IMR-90 (cell line): ENCODE measurements around the gene HOXB7. TPM values are rescaled to one million over a fixed set of nuclear protein-coding genes. Genes with fewer than 3 reads are reported as not detected.

Experiments used
- ATAC-seq: fragments of 200-7000 bp; cut with Tn5 transposase; 2 replicates; pipeline ENCODE4 v1.9.1; 2020; ENCODE audit warnings: low read depth, mild to moderate bottlenecking, moderate library complexity
- BruUV-seq: library from RNA; stranded (reverse); fragments of 400-500 nt; replicated peaks from 2 replicates; lab custom pipeline; 2021; lab: Mats Ljungman, UMichigan
- CTCF ChIA-PET: fragments of 300-600 bp; formaldehyde crosslinking; extraction: SDS; loops from one replicate; lab custom pipeline; 2021; ENCODE audit warnings: antibody characterized with exemption; lab: Yijun Ruan, JAX
- POLR2A ChIA-PET: fragments of 300-600 bp; sonication (Branson Sonifier 250); formaldehyde crosslinking; loops from one replicate; lab custom pipeline; 2022; ENCODE audit warnings: antibody characterized with exemption; ENCODE audit not compliant: unreplicated experiment; lab: Charles Lee
- DNase-seq: peaks from one replicate; pipeline ENCODE4 v3.0.0; 2013
- H2AFZ ChIP-seq: replicated peaks from 2 replicates; pipeline ENCODE3; 2013; ENCODE audit warnings: low read length, mild to moderate bottlenecking; ENCODE audit not compliant: poor library complexity
- H2AK5ac ChIP-seq: 2 replicates; pipeline ENCODE4 v1.6.1; 2013; ENCODE audit warnings: low read depth, low read length, inconsistent platforms
- H2AK9ac ChIP-seq: replicated peaks from 2 replicates; pipeline ENCODE3; 2013; ENCODE audit warnings: mild to moderate bottlenecking, low read depth, low read length, moderate library complexity; ENCODE audit not compliant: poor library complexity
- H2BK120ac ChIP-seq: 2 replicates; pipeline ENCODE4 v1.6.1; 2013; ENCODE audit warnings: low read depth, low read length, inconsistent platforms
- H2BK15ac ChIP-seq: 3 replicates; pipeline ENCODE4 v1.6.1; 2013; ENCODE audit warnings: low read depth, low read length, inconsistent platforms
- H2BK20ac ChIP-seq: 2 replicates; pipeline ENCODE4 v1.6.1; 2013; ENCODE audit warnings: low read depth, mild to moderate bottlenecking, inconsistent platforms, low read length, moderate library complexity
- H2BK5ac ChIP-seq: 2 replicates; pipeline ENCODE4 v1.6.1; 2013; ENCODE audit warnings: mild to moderate bottlenecking, low read depth, low read length, inconsistent platforms; ENCODE audit not compliant: poor library complexity, severe bottlenecking
- H3K14ac ChIP-seq: replicated peaks from 2 replicates; pipeline ENCODE4 v1.6.1; 2013; ENCODE audit warnings: low read depth, low read length, inconsistent platforms
- H3K18ac ChIP-seq: 2 replicates; pipeline ENCODE4 v1.6.1; 2013; ENCODE audit warnings: low read depth, low read length, control low read depth
- H3K23ac ChIP-seq: 2 replicates; pipeline ENCODE4 v1.6.1; 2013; ENCODE audit warnings: low read depth, low read length, inconsistent platforms
- H3K27ac ChIP-seq: 2 replicates; pipeline ENCODE4 v1.5.1; 2013; ENCODE audit warnings: mild to moderate bottlenecking, control low read depth, low read length; ENCODE audit not compliant: insufficient read depth
- H3K27me3 ChIP-seq: 2 replicates; pipeline ENCODE4 v1.6.1; 2013; ENCODE audit warnings: low read length; ENCODE audit not compliant: control insufficient read depth, insufficient read depth
- H3K36me3 ChIP-seq: 2 replicates; pipeline ENCODE4 v1.6.1; 2013; ENCODE audit warnings: low read length, mixed read lengths; ENCODE audit not compliant: control insufficient read depth, insufficient read depth
- H3K4ac ChIP-seq: 2 replicates; pipeline ENCODE4 v1.6.1; 2013; ENCODE audit warnings: low read depth, low read length, inconsistent platforms
- H3K4me1 ChIP-seq: 2 replicates; pipeline ENCODE4 v1.6.1; 2013; ENCODE audit warnings: low read length, mixed read lengths; ENCODE audit not compliant: control insufficient read depth, insufficient read depth
- H3K4me2 ChIP-seq: 2 replicates; pipeline ENCODE4 v1.6.1; 2013; ENCODE audit warnings: low read depth, mild to moderate bottlenecking, control low read depth, low read length, moderate library complexity
- H3K4me3 ChIP-seq: 2 replicates; pipeline ENCODE4 v1.5.1; 2013; ENCODE audit warnings: low read depth, mild to moderate bottlenecking, control low read depth, low read length, moderate library complexity; ENCODE audit not compliant: insufficient read depth
- H3K56ac ChIP-seq: 2 replicates; pipeline ENCODE4 v1.6.1; 2013; ENCODE audit warnings: low read length, inconsistent platforms; ENCODE audit not compliant: insufficient read depth; ENCODE audit errors: extremely low read depth
- H3K79me1 ChIP-seq, 2 experiments: 2 replicates each; pipeline ENCODE4 v1.6.1; 2013; ENCODE audit warnings: low read length in 2 of 2, inconsistent platforms in 1 of 2, low read depth in 1 of 2
- H3K9ac ChIP-seq: 2 replicates; pipeline ENCODE4 v1.6.1; 2013; ENCODE audit warnings: low read depth, low read length, control low read depth
- H3K9me1 ChIP-seq: 2 replicates; pipeline ENCODE4 v1.6.1; 2013; ENCODE audit warnings: low read length, inconsistent platforms; ENCODE audit not compliant: insufficient read depth
- H3K9me3 ChIP-seq: 2 replicates; pipeline ENCODE4 v1.6.1; 2013; ENCODE audit warnings: low read length; ENCODE audit not compliant: control insufficient read depth, insufficient read depth
- H4K20me1 ChIP-seq: 2 replicates; pipeline ENCODE4 v1.6.1; 2013; ENCODE audit warnings: low read length, inconsistent platforms; ENCODE audit not compliant: insufficient read depth
- H4K5ac ChIP-seq: 2 replicates; pipeline ENCODE4 v1.6.1; 2013; ENCODE audit warnings: mild to moderate bottlenecking, low read depth, low read length, control low read depth
- H4K8ac ChIP-seq, 2 experiments: 2 replicates each; pipeline ENCODE4 v1.6.1; 2013; ENCODE audit warnings: low read depth in 2 of 2, low read length in 2 of 2, control low read depth in 1 of 2, inconsistent platforms in 1 of 2
- H4K91ac ChIP-seq: 2 replicates; pipeline ENCODE4 v1.6.1; 2013; ENCODE audit warnings: low read depth, low read length, inconsistent platforms; ENCODE audit not compliant: insufficient read depth
- CEBPB ChIP-seq: IDR thresholded peaks from 2 replicates; pipeline ENCODE4 v1.6.1; 2012; ENCODE audit warnings: low read depth, low read length, improper control_type of control experiment
- USF2 ChIP-seq: fragments of 150-350 bp; IDR thresholded peaks from 2 replicates; pipeline ENCODE4 v1.6.1; 2017; ENCODE audit warnings: mild to moderate bottlenecking, antibody characterized with exemption, low read length, low read depth
- WGBS, 2 experiments: methylation state at CpG; one replicate each; pipeline versions ENCODE4 v1.1.5 to v1.1.7; 2013; ENCODE audit warnings: missing lambda C conversion rate in 2 of 2; ENCODE audit not compliant: insufficient read length in 1 of 2; ENCODE audit errors: extremely low coverage in 2 of 2; 5-methylcytosine and 5-hydroxymethylcytosine counted together
- dilution Hi-C: fragments of 300-500 bp; cut with HindIII; formaldehyde crosslinking; loops from one replicate; pipeline ENCODE4 v1.14.3; 2018; ENCODE audit warnings: low sequenced_read_pairs; ENCODE audit not compliant: unreplicated experiment
- in situ Hi-C: fragments of 300-500 bp; cut with MboI; formaldehyde crosslinking; loops from 3 replicates; pipeline ENCODE4 v1.14.3; 2019; ENCODE audit warnings: low sequenced_read_pairs, inconsistent platforms, mixed read lengths
- intact Hi-C: fragments of 100-400 bp; cut with micrococcal nuclease; formaldehyde crosslinking; loops from 2 replicates; pipeline ENCODE4 v1.10.0; 2022
- polyA plus RNA-seq, 3 experiments: library from polyadenylated mRNA; depleted of rRNA; stranded (reverse); fragments of >200 nt; gene quantifications; 2 replicates each; pipeline ENCODE4 v1.2.3, GENCODE V29; 2012; ENCODE audit warnings: low replicate concordance in 1 of 3
- total RNA-seq: library from RNA; depleted of rRNA; stranded (reverse); fragments of >200 nt; gene quantifications from 2 replicates; pipeline ENCODE4 v1.2.3, GENCODE V29; 2012

The HOXB7 gene
- total and polyA plus RNA-seq, 2 of the 4 experiments (the other 2 are of a cell fraction), result 1.8 to 6.7 TPM

GRCh38 chr17:48626245-48627117 lies 15.7 kb upstream of the HOXB7 start, which contains the start of gene HOXB9:
TSS of gene HOXB9 (minus strand) at chr17:48626358. CDS start at chr17:48626269, 89 bp downstream.
- Histone ChIP-seq H3K9me1 (no peaks in the 10 kb centered on the region; the same call in 1 of the 2 replicates), H2BK20ac (no peak within 1 kb of the TSS), H3K27ac (no peak within 1 kb of the TSS), H3K4ac (no peak within 1 kb of the TSS), H2AK9ac (peak within 1 kb of the TSS; percentile 78), H4K8ac (no peak within 1 kb of the TSS), H3K18ac (no peak within 1 kb of the TSS), H3K9ac (no peak within 1 kb of the TSS), H2AFZ (peak within 1 kb of the TSS; percentile 64), H3K36me3 (no peaks in the 10 kb centered on the region), H3K79me1 (no peaks in the 10 kb centered on the region), H3K14ac (no peak within 1 kb of the TSS), H2BK120ac (no peak within 1 kb of the TSS), H3K23ac (0 out of 2 replicates have a peak within 1 kb of the TSS, but pooled peaks have one; percentile 24), H4K20me1 (peaks cover 12% of the 10 kb centered on the region; the same call in 1 of the 2 replicates), H4K5ac (no peak within 1 kb of the TSS), H3K4me2 (peak within 1 kb of the TSS; percentile 91), H3K4me1 (no peaks in the 10 kb centered on the region; the same call in 1 of the 2 replicates), H3K56ac (no peak within 1 kb of the TSS), H3K9me3 (peaks cover 28% of the 10 kb centered on the region), H2BK5ac (no peak within 1 kb of the TSS), H3K27me3 (peaks cover 98% of the 10 kb centered on the region), H2AK5ac (no peak within 1 kb of the TSS), H2BK15ac (no peak within 1 kb of the TSS), H3K4me3 (peak within 1 kb of the TSS; percentile 38), H4K91ac (no peak within 1 kb of the TSS)
- ChIA-PET CTCF (interaction anchor here (1.3 kb wide), 1 partner anchor 10 kb away, joined by 4 read pairs; no protein-coding TSS in a partner anchor), POLR2A (interaction anchor here (0.7 kb wide), 1 partner anchor 39 kb away, joined by 3 read pairs; no protein-coding TSS in a partner anchor)
- dilution Hi-C loops (no loop called here), in situ Hi-C loops (loop anchor here (10.0 kb wide), 1 partner anchor 462 kb away; no protein-coding TSS in a partner anchor), intact Hi-C loops (no loop called here)
- BruUV-seq, result no TSS peak
- 20% methylated on average over 1 of the region's 50 CpGs; no CpG with 5 or more reads in 1 of the 2 experiments for whole genome bisulfite sequencing, 2 experiments
- TF ChIP-seq CEBPB (peak; percentile 65), USF2 (no peak)
- DNase-seq (peak; percentile 47), ATAC-seq (peak; percentile 12; the same call in 1 of the 2 replicates)
